Endothelial cell (in vitro differentiated cells): ENCODE measurements around the gene TMEM123. TPM values are rescaled to one million over a fixed set of nuclear protein-coding genes. Genes with fewer than 3 reads are reported as not detected.

Source experiments
- DNase-seq: peaks from one replicate; pipeline ENCODE4 v3.0.0; 2021; ENCODE audit warnings: low spot score
- H3K27ac Mint-ChIP-seq: one replicate; pipeline ENCODE4 v1.8.0; 2021; ENCODE audit warnings: mixed read lengths, inconsistent platforms; ENCODE audit not compliant: unreplicated experiment
- H3K27me3 Mint-ChIP-seq: one replicate; pipeline ENCODE4 v1.8.0; 2021; ENCODE audit warnings: mild to moderate bottlenecking, moderate library complexity, mixed read lengths, inconsistent platforms; ENCODE audit not compliant: unreplicated experiment
- H3K36me3 Mint-ChIP-seq: one replicate; pipeline ENCODE4 v1.8.0; 2021; ENCODE audit warnings: mild to moderate bottlenecking, low read depth, mixed read lengths, inconsistent platforms; ENCODE audit not compliant: unreplicated experiment
- H3K4me1 Mint-ChIP-seq: one replicate; pipeline ENCODE4 v1.8.0; 2021; ENCODE audit warnings: mild to moderate bottlenecking, mixed read lengths, inconsistent platforms; ENCODE audit not compliant: unreplicated experiment
- H3K4me3 Mint-ChIP-seq: one replicate; pipeline ENCODE4 v1.8.0; 2021; ENCODE audit warnings: mild to moderate bottlenecking, mixed read lengths, inconsistent platforms; ENCODE audit not compliant: unreplicated experiment
- H3K9me3 Mint-ChIP-seq: one replicate; pipeline ENCODE4 v1.8.0; 2021; ENCODE audit warnings: mixed read lengths, inconsistent platforms; ENCODE audit not compliant: unreplicated experiment
- CTCF ChIP-seq: fragments of 200-600 bp; sonication (generic); IDR thresholded peaks from one replicate; pipeline ENCODE4 v1.5.0; 2021; ENCODE audit warnings: antibody characterized with exemption; ENCODE audit not compliant: unreplicated experiment
- total RNA-seq: library from RNA; stranded (reverse); fragmentation: NEBNext Ultra II Directional; extraction: Animal tissue kit (Norgen Biotek cat#: 25700); gene quantifications from one replicate; pipeline ENCODE4 v1.2.1, GENCODE V29; 2021; ENCODE audit not compliant: unreplicated experiment

The TMEM123 gene
- total RNA-seq, 1 donor from 2014 or later, result 142 TPM

- TF ChIP-seq CTCF, result no peak
- Mint-ChIP-seq H3K27ac (no peak overlapping the region), H3K9me3 (no peaks in the 10 kb centered on the region), H3K36me3 (no peaks in the 10 kb centered on the region), H3K4me3 (no peak overlapping the region), H3K27me3 (peaks cover 2% of the 10 kb centered on the region), H3K4me1 (peaks cover 15% of the 10 kb centered on the region)
- DNase-seq, result no peak
Measured at GRCh38 chr11:102468616-102469195, 16.1 kb upstream of the TMEM123 start.

- Mint-ChIP-seq H3K27ac (no peak overlapping the region), H3K27me3 (peaks cover 2% of the 10 kb centered on the region), H3K4me3 (no peak overlapping the region), H3K9me3 (no peaks in the 10 kb centered on the region), H3K36me3 (no peaks in the 10 kb centered on the region), H3K4me1 (peaks cover 15% of the 10 kb centered on the region)
- no peak for TF ChIP-seq CTCF
- DNase-seq, result no peak
Measured at GRCh38 chr11:102467853-102468580, 15.5 kb upstream of the TMEM123 start.

- no peak for TF ChIP-seq CTCF
- no peaks in the 10 kb centered on the region for H3K9me3 Mint-ChIP-seq
- no peak for DNase-seq
- no peak overlapping the region for H3K27ac Mint-ChIP-seq
- peaks cover 2% of the 10 kb centered on the region for H3K27me3 Mint-ChIP-seq
- no peak overlapping the region for H3K4me3 Mint-ChIP-seq
- no peaks in the 10 kb centered on the region for H3K36me3 Mint-ChIP-seq
- H3K4me1 Mint-ChIP-seq, result peaks cover 15% of the 10 kb centered on the region
Measured at GRCh38 chr11:102467080-102467708, 14.6 kb upstream of the TMEM123 start.

DNA sequence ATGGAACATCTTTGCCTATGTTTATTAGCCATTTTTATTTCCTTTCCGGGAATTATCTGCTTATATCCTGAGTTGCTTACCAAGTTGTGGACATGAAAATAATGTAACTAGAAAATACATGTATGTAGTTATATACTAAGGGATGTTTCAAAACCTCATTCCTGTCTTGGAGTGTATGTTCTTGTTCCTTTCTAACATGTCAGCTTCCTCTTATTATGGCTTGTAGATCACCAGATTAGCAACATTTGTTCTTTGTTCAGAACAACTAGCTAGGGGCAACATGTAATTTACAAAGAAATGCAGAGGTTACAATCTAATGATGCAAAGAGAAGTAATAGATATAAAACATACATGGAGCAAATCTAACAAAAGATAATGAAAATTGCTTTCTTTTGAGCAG is 13.1 kb upstream of the TMEM123 start:
- Mint-ChIP-seq H3K27me3 (peaks cover 2% of the 10 kb centered on the region), H3K4me3 (no peak overlapping the region), H3K27ac (no peak overlapping the region), H3K9me3 (no peaks in the 10 kb centered on the region), H3K4me1 (peaks cover 15% of the 10 kb centered on the region), H3K36me3 (no peaks in the 10 kb centered on the region)
- DNase-seq, result no peak
- TF ChIP-seq CTCF, result no peak
